ENCODE data around the gene CEACAM19. TPM values are rescaled to one million over a fixed set of nuclear protein-coding genes. Genes with fewer than 3 reads are reported as not detected.
A peak's percentile ranks its signal among the peaks of the same experiment; 100 is the strongest.
"Not testable (repeated sequence)": the region's sequence is repeated elsewhere in the genome, so short reads cannot be mapped to it uniquely, and the experiment has no call there.

The CEACAM19 gene
- total and polyA plus RNA-seq, 10 of the 15 experiments (the other 5 are each of a cell fraction or from before 2014, with no cell fraction given), result 0.13 to 0.31 (median 0.17) TPM; not detected in 4

- TF ChIP-seq, protein P1, sequence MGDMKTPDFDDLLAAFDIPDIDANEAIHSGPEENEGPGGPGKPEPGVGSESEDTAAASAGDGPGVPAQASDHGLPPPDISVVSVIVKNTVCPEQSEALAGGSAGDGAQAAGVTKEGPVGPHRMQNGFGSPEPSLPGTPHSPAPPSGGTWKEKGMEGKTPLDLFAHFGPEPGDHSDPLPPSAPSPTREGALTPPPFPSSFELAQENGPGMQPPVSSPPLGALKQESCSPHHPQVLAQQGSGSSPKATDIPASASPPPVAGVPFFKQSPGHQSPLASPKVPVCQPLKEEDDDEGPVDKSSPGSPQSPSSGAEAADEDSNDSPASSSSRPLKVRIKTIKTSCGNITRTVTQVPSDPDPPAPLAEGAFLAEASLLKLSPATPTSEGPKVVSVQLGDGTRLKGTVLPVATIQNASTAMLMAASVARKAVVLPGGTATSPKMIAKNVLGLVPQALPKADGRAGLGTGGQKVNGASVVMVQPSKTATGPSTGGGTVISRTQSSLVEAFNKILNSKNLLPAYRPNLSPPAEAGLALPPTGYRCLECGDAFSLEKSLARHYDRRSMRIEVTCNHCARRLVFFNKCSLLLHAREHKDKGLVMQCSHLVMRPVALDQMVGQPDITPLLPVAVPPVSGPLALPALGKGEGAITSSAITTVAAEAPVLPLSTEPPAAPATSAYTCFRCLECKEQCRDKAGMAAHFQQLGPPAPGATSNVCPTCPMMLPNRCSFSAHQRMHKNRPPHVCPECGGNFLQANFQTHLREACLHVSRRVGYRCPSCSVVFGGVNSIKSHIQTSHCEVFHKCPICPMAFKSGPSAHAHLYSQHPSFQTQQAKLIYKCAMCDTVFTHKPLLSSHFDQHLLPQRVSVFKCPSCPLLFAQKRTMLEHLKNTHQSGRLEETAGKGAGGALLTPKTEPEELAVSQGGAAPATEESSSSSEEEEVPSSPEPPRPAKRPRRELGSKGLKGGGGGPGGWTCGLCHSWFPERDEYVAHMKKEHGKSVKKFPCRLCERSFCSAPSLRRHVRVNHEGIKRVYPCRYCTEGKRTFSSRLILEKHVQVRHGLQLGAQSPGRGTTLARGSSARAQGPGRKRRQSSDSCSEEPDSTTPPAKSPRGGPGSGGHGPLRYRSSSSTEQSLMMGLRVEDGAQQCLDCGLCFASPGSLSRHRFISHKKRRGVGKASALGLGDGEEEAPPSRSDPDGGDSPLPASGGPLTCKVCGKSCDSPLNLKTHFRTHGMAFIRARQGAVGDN (IDR thresholded peaks at IDR 0.05), result no peak
- no peak for TF ChIP-seq IKZF2 (IDR thresholded peaks at IDR 0.05)
- no peak for TF ChIP-seq SPI1 (IDR thresholded peaks at IDR 0.05; ENCODE audit: borderline replicate concordance, insufficient read depth, low read depth, low read length)
- no peak for TF ChIP-seq SP1 (IDR thresholded peaks at IDR 0.05; ENCODE audit: low read depth, low read length)
These were observed 47.7 kb upstream of the CEACAM19 start (continued) for GRCh38 chr19:44623626-44624025.

- Histone ChIP-seq H3K79me2 (ENCODE audit: control insufficient read depth, insufficient read depth, low read length) (no peaks in the 10 kb centered on the region), H2AFZ (ENCODE audit: control insufficient read depth, low read depth, low read length) (no peak overlapping the region), H3K4me2 (ENCODE audit: control insufficient read depth, insufficient read depth) (no peak overlapping the region), H4K20me1 (ENCODE audit: control insufficient read depth, insufficient read depth) (no peaks in the 10 kb centered on the region), H3K4me1 (ENCODE audit: control insufficient read depth, insufficient read depth, low read length) (no peaks in the 10 kb centered on the region), H3K9me3 (replicated peaks; ENCODE audit: control insufficient read depth, insufficient read depth, low read length) (no peaks in the 10 kb centered on the region; the same call in 2 of the 3 replicates), H3K27ac (ENCODE audit: control insufficient read depth, insufficient read depth) (no peak overlapping the region), H3K4me3 (no peak overlapping the region), H3K9ac (ENCODE audit: control insufficient read depth, insufficient read depth, low read length) (no peak overlapping the region), H3K36me3 (ENCODE audit: control insufficient read depth in 2 of 2, insufficient read depth in 2 of 2, low read length in 1 of 2) (no peaks in the 10 kb centered on the region), H3K27me3 (replicated peaks in 1 of 2; ENCODE audit: control insufficient read depth in 2 of 2, insufficient read depth in 2 of 2, low read length in 1 of 2) (no peaks in the 10 kb centered on the region)
- no peak for FAIRE-seq
- DNase-seq (ENCODE audit: low read depth, low spot score), result no peak
- intact Hi-C loops (cut with micrococcal nuclease; ENCODE audit: unreplicated experiment), result no loop called here
- ATAC-seq, result no peak
- CTCF ChIA-PET, result no interaction called here
- TF ChIP-seq POU2F2 (IDR thresholded peaks at IDR 0.05; ENCODE audit: borderline replicate concordance, low read depth, low read length) (no peak), CHD1 (IDR thresholded peaks at IDR 0.05; ENCODE audit: low read depth, low read length) (no peak), SMARCA5 (IDR thresholded peaks at IDR 0.05) (no peak), SREBF2 (IDR thresholded peaks at IDR 0.05; ENCODE audit: low read length) (no peak), NFYB (IDR thresholded peaks at IDR 0.05; ENCODE audit: insufficient read depth, low read depth, low read length) (no peak)
- TF ChIP-seq, protein P2, sequence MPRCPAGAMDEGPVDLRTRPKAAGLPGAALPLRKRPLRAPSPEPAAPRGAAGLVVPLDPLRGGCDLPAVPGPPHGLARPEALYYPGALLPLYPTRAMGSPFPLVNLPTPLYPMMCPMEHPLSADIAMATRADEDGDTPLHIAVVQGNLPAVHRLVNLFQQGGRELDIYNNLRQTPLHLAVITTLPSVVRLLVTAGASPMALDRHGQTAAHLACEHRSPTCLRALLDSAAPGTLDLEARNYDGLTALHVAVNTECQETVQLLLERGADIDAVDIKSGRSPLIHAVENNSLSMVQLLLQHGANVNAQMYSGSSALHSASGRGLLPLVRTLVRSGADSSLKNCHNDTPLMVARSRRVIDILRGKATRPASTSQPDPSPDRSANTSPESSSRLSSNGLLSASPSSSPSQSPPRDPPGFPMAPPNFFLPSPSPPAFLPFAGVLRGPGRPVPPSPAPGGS (IDR thresholded peaks at IDR 0.05; ENCODE audit: borderline replicate concordance, insufficient read depth, low read depth, low read length, poor library complexity, severe bottlenecking), result no peak
- POLR2A ChIA-PET, result no interaction called here
- in situ Hi-C loops (cut with MboI), result no loop called here
- no TSS peak for BruUV-seq (replicated peaks)
- RAD21 ChIA-PET (ENCODE audit: unreplicated experiment), result no interaction called here
- SMC1A ChIA-PET (ENCODE audit: uncharacterized antibody, unreplicated experiment), result no interaction called here
- 71% methylated on average over 4 of the region's 4 CpGs for WGBS (ENCODE audit: insufficient coverage, insufficient replicate concordance, low lambda C conversion rate, missing lambda C conversion rate)
These were observed 46.4 kb upstream of the CEACAM19 start for GRCh38 chr19:44624840-44625354.

DNA sequence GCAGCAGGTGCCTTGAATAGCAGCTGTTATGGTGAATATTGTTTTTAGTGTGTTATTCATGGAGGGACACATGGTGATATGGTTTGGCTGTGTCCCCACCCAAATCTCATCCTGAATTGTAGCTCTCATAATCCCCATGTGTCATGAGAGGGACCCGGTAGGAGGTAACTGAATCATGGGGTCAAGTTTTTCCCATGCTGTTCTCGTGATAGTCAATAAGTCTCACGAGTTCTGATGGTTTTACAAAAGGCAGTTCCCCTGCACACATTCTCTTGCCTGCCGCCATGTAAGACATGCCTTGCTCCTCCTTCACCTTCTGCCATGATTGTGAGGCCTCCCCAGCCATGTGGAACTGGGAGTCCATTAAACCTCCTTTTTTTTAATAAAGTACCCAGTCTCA, 45.6 kb upstream of the CEACAM19 start:
- H3K9ac ChIP-seq (ENCODE audit: control insufficient read depth, insufficient read depth, low read length); H3K4me3 ChIP-seq; intact Hi-C loops (cut with micrococcal nuclease; ENCODE audit: unreplicated experiment); CTCF ChIA-PET; H3K79me2 ChIP-seq (ENCODE audit: control insufficient read depth, insufficient read depth, low read length); POLR2A ChIA-PET; H3K36me3 ChIP-seq (ENCODE audit: control insufficient read depth in 2 of 2, insufficient read depth in 2 of 2, low read length in 1 of 2); BruUV-seq (replicated peaks); RAD21 ChIA-PET (ENCODE audit: unreplicated experiment); SMC1A ChIA-PET (ENCODE audit: uncharacterized antibody, unreplicated experiment); H2AFZ ChIP-seq (ENCODE audit: control insufficient read depth, low read depth, low read length); H4K20me1 ChIP-seq (ENCODE audit: control insufficient read depth, insufficient read depth); DNase-seq (ENCODE audit: low read depth, low spot score); ATAC-seq; H3K4me1 ChIP-seq (ENCODE audit: control insufficient read depth, insufficient read depth, low read length); H3K27me3 ChIP-seq (replicated peaks in 1 of 2; ENCODE audit: control insufficient read depth in 2 of 2, insufficient read depth in 2 of 2, low read length in 1 of 2); H3K4me2 ChIP-seq (ENCODE audit: control insufficient read depth, insufficient read depth); in situ Hi-C loops (cut with MboI); H3K9me3 ChIP-seq (replicated peaks; ENCODE audit: control insufficient read depth, insufficient read depth, low read length); H3K27ac ChIP-seq (ENCODE audit: control insufficient read depth, insufficient read depth): not testable (repeated sequence)
- peak; percentile 59 for FAIRE-seq
- 9% methylated on average over 4 of the region's 4 CpGs for WGBS (ENCODE audit: insufficient coverage, insufficient replicate concordance, low lambda C conversion rate, missing lambda C conversion rate)
